NCI-H2171 (cell line): Measurements from ENCODE around the gene ELP5.
A peak's percentile ranks its signal among the peaks of the same experiment; 100 is the strongest.

ENCODE experiments used
- DNase-seq: peaks from one replicate; lab custom pipeline; 2025; lab: John Stamatoyannopoulos, UW

The ELP5 gene

DNA sequence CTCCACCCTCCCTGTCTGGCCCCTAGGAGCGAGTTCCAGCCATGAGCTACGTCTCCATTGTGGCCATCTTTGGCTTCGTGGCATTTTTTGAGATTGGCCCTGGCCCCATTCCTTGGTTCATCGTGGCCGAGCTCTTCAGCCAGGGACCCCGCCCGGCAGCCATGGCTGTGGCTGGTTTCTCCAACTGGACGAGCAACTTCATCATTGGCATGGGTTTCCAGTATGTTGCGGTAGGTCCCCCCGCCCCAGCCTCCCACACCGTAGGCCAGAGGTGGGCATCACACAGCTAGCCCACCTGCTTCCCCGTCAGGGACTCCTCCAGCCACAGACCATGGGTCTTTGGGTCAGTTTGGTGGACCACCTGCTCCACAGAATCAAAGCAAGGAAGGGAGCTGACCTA lies 33.7 kb downstream of the ELP5 start:
- DNase-seq: no peak

GRCh38 chr17:7289256-7290032 lies 37.4 kb downstream of the ELP5 start:
- DNase-seq: no peak

- DNase-seq: no peak
Measured at GRCh38 chr17:7290166-7290565, 38.2 kb downstream of the ELP5 start.

- no peak for DNase-seq
Measured at GRCh38 chr17:7290685-7291084, 38.7 kb downstream of the ELP5 start.

- DNase-seq: no peak
Measured at GRCh38 chr17:7292194-7292593, 40.2 kb downstream of the ELP5 start.

DNA sequence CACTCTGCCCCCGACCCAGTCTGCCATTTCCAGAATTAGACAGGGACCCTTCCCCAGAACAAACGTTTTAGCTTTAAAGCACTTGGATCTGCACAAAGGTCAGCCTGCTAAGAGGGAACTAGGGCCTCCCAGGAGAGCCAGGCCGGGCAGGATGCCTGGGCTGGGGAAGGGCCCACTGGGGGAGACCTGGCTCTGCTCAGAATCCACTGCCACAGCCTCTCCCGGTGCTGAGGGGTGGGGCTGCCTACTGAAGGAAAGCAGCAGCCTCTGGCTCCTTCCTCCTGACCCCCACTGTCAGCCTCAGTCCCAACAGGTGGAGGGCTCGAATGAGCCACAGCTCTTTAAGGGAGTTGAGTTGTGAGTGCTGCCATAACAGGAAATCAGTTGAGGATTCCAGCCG lies 40.7 kb downstream of the ELP5 start:
- DNase-seq: no peak

DNA sequence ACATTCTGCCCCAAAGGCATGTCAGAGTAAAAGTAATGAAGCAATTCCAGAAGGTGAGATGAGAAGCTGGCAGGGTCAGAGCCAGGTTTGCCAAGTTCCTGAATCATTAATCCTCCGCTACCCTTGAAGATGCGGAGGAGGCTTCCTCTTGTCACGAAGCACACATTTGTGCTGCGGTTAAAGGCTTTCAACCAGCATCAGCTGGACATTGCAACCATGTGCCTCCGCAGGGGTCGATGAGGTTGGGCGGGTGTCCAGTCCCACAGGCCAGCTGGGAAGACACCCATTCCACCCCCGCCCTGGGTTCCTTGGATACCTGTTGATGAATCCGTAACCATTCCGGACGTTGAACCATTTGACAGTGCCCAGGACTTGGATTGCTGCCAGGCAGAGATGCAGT lies 41.1 kb downstream of the ELP5 start:
- no peak for DNase-seq

GRCh38 chr17:7293816-7294613 lies 42.0 kb downstream of the ELP5 start:
- no peak for DNase-seq

GRCh38 chr17:7294614-7295153 lies 42.7 kb downstream of the ELP5 start, which contains the start of gene YBX2:
Gene YBX2, minus strand, starts transcription at chr17:7294639. Its CDS starts 139 bp downstream, at chr17:7294500.
- DNase-seq: peak; percentile 59

DNA sequence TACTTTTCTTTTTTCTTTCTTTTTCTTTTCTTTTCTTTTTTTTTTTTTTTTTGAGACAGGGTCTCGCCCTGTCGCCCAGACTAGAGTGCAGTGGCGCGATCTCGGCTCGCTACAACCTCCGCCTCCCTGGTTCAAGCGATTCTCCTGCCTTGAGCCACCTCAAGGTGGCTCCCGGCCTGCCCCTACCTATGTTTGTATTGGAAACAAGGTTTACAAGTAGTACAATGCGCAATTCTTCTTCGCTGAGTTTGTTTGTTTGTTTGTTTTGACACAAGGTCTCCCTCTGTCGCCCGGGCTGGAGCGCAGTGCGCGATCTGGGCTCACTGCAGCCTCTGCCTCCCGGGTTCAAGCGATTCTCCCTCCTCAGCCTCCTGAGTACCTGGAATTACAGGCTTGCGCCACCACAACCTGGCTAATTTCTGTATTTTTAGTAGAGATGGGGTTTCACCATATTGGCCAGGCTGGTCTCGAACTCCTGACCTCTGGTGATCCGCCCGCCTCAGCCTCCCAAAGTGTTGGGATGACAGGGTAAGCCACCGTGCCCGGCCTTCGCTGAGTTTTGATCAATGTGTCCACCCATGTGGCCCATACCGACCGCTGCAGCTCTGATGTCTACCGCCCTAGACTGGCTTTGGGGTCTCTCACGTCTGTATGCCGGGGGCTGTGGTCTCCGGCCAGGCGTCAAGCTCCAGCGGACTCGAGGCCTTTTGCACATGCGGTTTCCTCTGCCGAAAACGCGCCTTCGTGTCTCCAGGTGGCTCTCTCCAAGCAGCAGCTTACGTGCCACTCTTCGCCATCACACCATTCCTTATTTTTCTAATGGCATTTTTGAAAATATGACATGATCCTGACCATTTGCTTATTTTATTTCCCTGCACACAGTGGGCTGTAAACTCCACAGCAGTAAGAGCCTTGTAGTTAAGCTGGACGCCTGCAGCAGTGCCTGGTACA lies 43.5 kb downstream of the ELP5 start:
- no peak for DNase-seq

GRCh38 chr17:7296189-7296861 lies 44.3 kb downstream of the ELP5 start:
- peak; percentile 64 for DNase-seq

DNA sequence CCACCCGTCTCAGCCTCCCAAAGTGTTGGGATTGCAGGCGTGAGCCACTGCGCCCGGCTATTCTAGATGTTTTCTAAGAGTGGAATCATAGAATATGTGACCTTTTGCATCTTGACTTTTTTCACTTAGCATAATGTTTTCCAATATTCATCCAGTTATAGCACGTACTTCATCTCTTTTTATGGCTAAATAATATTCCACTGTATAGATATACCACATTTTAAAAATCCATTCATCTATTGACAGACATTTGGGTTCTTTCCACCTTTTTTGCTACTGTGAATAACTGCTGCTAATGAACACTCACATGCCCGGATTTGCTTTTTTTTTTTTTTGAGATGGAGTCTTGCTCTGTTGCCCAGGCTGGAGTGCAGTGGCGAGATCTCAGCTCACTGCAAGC lies 52.2 kb downstream of the ELP5 start:
- DNase-seq: no peak

GRCh38 chr17:7306911-7307685 lies 55.1 kb downstream of the ELP5 start, which contains the start of gene EIF5A:
Gene EIF5A, plus strand, starts transcription at chr17:7307628. Its CDS starts 2,008 bp downstream, at chr17:7309636.
- DNase-seq: peak; percentile 98

GRCh38 chr17:7307686-7308624 lies 55.9 kb downstream of the ELP5 start:
- peak; percentile 23 for DNase-seq

DNA sequence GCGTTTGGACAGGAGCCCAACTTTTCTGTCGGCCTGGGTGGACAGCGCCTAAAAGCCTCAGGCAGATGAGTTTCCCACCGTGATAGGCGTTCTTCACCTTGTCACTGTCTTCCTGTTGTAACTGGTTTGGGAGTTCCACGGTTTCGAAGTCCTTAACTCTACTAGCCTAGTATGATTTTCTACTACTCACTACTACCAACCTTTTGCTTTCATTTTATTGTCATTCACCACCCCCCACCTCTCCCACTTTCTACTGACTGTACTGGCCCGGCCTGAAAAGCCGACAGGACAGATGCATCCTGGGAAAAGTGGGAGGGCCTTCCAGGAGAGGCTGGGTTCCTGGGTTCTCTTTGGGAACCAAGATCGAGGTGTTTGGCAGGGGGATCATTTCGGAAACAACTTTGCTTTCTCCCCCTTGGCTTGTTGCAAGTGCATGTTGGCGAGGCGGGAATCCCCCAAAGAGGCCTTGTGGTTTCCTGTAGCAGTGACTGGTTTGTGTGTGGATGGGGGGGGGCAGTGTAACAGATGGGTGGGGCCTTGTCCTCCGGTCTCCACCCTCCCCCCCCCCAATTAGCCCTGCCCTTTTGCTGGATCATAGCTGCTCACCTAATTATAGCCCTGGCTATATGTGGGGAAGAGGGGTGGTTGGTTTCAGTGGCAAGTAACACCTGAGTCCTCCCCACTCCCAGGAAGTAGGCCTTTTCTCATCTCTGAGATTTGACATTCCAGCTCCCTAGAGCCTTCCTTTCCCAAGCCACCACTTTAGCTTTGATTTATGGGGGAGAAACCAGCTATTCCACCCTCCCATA lies 56.8 kb downstream of the ELP5 start:
- peak; percentile 29 for DNase-seq
